HG02571 (cell line): Measurements from ENCODE around the gene SRPK2.
A peak's percentile ranks its signal among the peaks of the same experiment; 100 is the strongest.

Experiments
- ATAC-seq: cut with Tn5 transposase; IDR thresholded peaks from one replicate; pipeline ENCODE4 v1.9.1; 2021; ENCODE audit warnings: mild to moderate bottlenecking, moderate library complexity; ENCODE audit not compliant: unreplicated experiment

The SRPK2 gene

GRCh38 chr7:105106473-105106872, 282.2 kb downstream of the SRPK2 start:
- no peak for ATAC-seq

- no peak for ATAC-seq
These were observed 283.1 kb downstream of the SRPK2 start for GRCh38 chr7:105105579-105105978.

- ATAC-seq, result no peak
These were observed 286.0 kb downstream of the SRPK2 start for GRCh38 chr7:105102557-105103352.

GRCh38 chr7:105101864-105102263, 286.9 kb downstream of the SRPK2 start:
- peak; percentile 46 for ATAC-seq

GRCh38 chr7:105098863-105099515, 289.7 kb downstream of the SRPK2 start:
- peak; percentile 58 for ATAC-seq

GRCh38 chr7:105097619-105098018, 291.1 kb downstream of the SRPK2 start:
- ATAC-seq, result no peak

- ATAC-seq, result no peak
These were observed 292.4 kb downstream of the SRPK2 start for GRCh38 chr7:105096306-105096705.

- no peak for ATAC-seq
These were observed 293.8 kb downstream of the SRPK2 start for GRCh38 chr7:105094966-105095365.

- no peak for ATAC-seq
These were observed 300.3 kb downstream of the SRPK2 start for GRCh38 chr7:105088456-105088855.

GRCh38 chr7:105087981-105088380, 300.7 kb downstream of the SRPK2 start:
- ATAC-seq, result no peak

- no peak for ATAC-seq
These were observed 301.9 kb downstream of the SRPK2 start for GRCh38 chr7:105086850-105087249.

GRCh38 chr7:105084581-105084980, 304.1 kb downstream of the SRPK2 start:
- ATAC-seq, result no peak

- no peak for ATAC-seq
These were observed 309.4 kb downstream of the SRPK2 start for GRCh38 chr7:105079348-105079747.

- ATAC-seq, result no peak
These were observed 315.6 kb downstream of the SRPK2 start for GRCh38 chr7:105073143-105073542.

GRCh38 chr7:105068886-105069285, 319.8 kb downstream of the SRPK2 start:
- ATAC-seq, result no peak

GRCh38 chr7:105067691-105068090, 321.0 kb downstream of the SRPK2 start:
- ATAC-seq, result no peak
